ENCODE data around the gene FGFBP1.
A peak's percentile ranks its signal among the peaks of the same experiment; 100 is the strongest.

FGFBP1 gene

GRCh38 chr4:15971068-15971801 lies 32.7 kb upstream of the FGFBP1 start:
- no peak for TF ChIP-seq ZFX (IDR thresholded peaks at IDR 0.05)
- no peak for TF ChIP-seq CTCF (conservative IDR thresholded peaks at IDR 0.05)
- H3K27ac ChIP-seq = no peak overlapping the region

- TF ChIP-seq CTCF (conservative IDR thresholded peaks at IDR 0.05) (no peak), ZFX (IDR thresholded peaks at IDR 0.05) (no peak)
- H3K27ac ChIP-seq = no peak overlapping the region
These were observed 30.2 kb upstream of the FGFBP1 start for GRCh38 chr4:15968551-15969300.

GRCh38 chr4:15965325-15965724 lies 26.8 kb upstream of the FGFBP1 start:
- TF ChIP-seq ZFX (IDR thresholded peaks at IDR 0.05) (no peak), CTCF (conservative IDR thresholded peaks at IDR 0.05) (no peak)
- H3K27ac ChIP-seq = no peak overlapping the region

DNA sequence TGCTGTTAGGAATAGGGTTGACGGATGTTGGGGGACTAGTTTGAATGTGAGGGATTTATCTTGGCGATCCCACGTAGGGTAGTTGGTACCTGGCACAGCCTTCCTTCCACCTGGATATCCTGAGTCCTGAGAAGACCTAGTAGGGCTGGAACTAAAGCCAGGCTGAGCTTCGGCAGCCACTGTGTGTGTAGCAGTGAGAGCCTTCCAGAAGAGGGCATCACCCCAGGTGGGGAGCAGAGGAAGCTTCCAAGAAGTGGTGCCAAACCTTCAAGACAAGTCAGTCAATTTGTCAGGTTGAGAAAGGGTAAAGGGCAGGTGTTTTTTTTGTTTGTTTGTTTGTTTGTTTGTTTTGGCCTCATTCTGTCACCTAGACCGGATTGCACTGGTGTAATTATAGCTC lies 25.6 kb upstream of the FGFBP1 start:
- peak; percentile 5 for TF ChIP-seq CTCF (conservative IDR thresholded peaks at IDR 0.05)
- no peak for TF ChIP-seq ZFX (IDR thresholded peaks at IDR 0.05)
- no peak overlapping the region for H3K27ac ChIP-seq

GRCh38 chr4:15963576-15963975 lies 25.0 kb upstream of the FGFBP1 start:
- H3K27ac ChIP-seq = no peak overlapping the region
- no peak for TF ChIP-seq ZFX (IDR thresholded peaks at IDR 0.05)
- no peak for TF ChIP-seq CTCF (conservative IDR thresholded peaks at IDR 0.05)

DNA sequence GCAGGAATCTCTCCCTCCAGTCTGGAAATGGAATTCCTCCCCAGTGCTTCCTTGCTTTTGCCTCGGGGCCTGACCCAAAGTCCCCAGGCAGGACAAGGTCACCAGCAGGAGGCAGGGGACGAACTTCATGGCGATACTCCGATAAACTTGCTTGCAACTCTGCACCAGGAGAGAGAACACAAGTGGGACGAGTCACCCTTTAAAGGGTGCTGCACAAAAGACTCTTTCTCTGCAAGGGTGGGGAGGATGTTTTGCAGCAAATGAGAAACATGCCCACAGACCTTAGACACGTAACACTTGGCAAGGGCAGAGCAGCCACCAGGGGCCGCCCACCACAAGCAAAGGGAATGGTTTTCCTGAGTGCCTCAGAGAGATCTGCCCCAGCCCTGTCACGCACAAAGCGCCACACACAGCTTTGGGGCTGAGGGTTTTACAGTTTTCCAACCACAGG lies 24.5 kb upstream of the FGFBP1 start, which contains the start of gene FGFBP2:
Gene FGFBP2, minus strand, starts transcription at position 175 of the 451 bp plus-strand sequence. Its CDS starts 46 bp downstream, at position 129.
- H3K27ac ChIP-seq = no peak within 1 kb of the TSS
- TF ChIP-seq CTCF (conservative IDR thresholded peaks at IDR 0.05) = peak; percentile 32
- no peak for TF ChIP-seq ZFX (IDR thresholded peaks at IDR 0.05)
